SKM-1 treated with dmso at 0.1 percent for 144 hours (cell line): Measurements from ENCODE around the gene PDE4D.
"Not testable (repeated sequence)": the region's sequence is repeated elsewhere in the genome, so short reads cannot be mapped to it uniquely, and the experiment has no call there.

Experiments
- DNase-seq: peaks from one replicate; lab custom pipeline; 2025; ENCODE audit not compliant: unreplicated experiment; lab: John Stamatoyannopoulos, UW

The PDE4D gene

GRCh38 chr5:59387127-59387526 lies 506.4 kb downstream of the PDE4D start:
- no peak for DNase-seq

GRCh38 chr5:59385700-59386099 lies 507.8 kb downstream of the PDE4D start:
- DNase-seq = no peak

GRCh38 chr5:59380350-59380951 lies 513.1 kb downstream of the PDE4D start:
- DNase-seq = peak; percentile 96

GRCh38 chr5:59374036-59374435 lies 519.5 kb downstream of the PDE4D start:
- not testable (repeated sequence) for DNase-seq

GRCh38 chr5:59371525-59372127 lies 521.9 kb downstream of the PDE4D start:
- DNase-seq = no peak

- DNase-seq = no peak
Observed at GRCh38 chr5:59368951-59369350, 524.6 kb downstream of the PDE4D start.

GRCh38 chr5:59367791-59368394 lies 525.6 kb downstream of the PDE4D start:
- DNase-seq = peak; percentile 68

- DNase-seq = no peak
Observed at GRCh38 chr5:59366784-59367183, 526.7 kb downstream of the PDE4D start.

- DNase-seq = no peak
Observed at GRCh38 chr5:59362438-59362837, 531.1 kb downstream of the PDE4D start.

- DNase-seq = peak; percentile 40
Observed at GRCh38 chr5:59361454-59361853, 532.1 kb downstream of the PDE4D start.

GRCh38 chr5:59360130-59360555 lies 533.4 kb downstream of the PDE4D start:
- peak; percentile 93 for DNase-seq

GRCh38 chr5:59358005-59358861 lies 535.3 kb downstream of the PDE4D start:
- DNase-seq = peak; percentile 22

- DNase-seq = peak; percentile 31
Observed at GRCh38 chr5:59357381-59357977, 536.0 kb downstream of the PDE4D start.

GRCh38 chr5:59356813-59357380 lies 536.6 kb downstream of the PDE4D start:
- peak; percentile 71 for DNase-seq

GRCh38 chr5:59354811-59355210 lies 538.7 kb downstream of the PDE4D start:
- DNase-seq = no peak

- DNase-seq = no peak
Observed at GRCh38 chr5:59354274-59354673, 539.3 kb downstream of the PDE4D start.

- DNase-seq = no peak
Observed at GRCh38 chr5:59351076-59351794, 542.3 kb downstream of the PDE4D start.

GRCh38 chr5:59348189-59348588 lies 545.3 kb downstream of the PDE4D start:
- no peak for DNase-seq

GRCh38 chr5:59346982-59347381 lies 546.5 kb downstream of the PDE4D start:
- no peak for DNase-seq

- no peak for DNase-seq
Observed at GRCh38 chr5:59346514-59346913, 547.0 kb downstream of the PDE4D start.
